Smooth muscle cell (in vitro differentiated cells): Measurements from ENCODE around the gene KCTD11. TPM values are rescaled to one million over a fixed set of nuclear protein-coding genes. Genes with fewer than 3 reads are reported as not detected.
"Not testable (repeated sequence)": the region's sequence is repeated elsewhere in the genome, so short reads cannot be mapped to it uniquely, and the experiment has no call there.

Experiments used
- DNase-seq: peaks from one replicate; lab custom pipeline; 2025; ENCODE audit not compliant: unreplicated experiment; lab: John Stamatoyannopoulos, UW
- H2AFZ ChIP-seq: fragments of 200-600 bp; sonication (generic); 2 replicates; pipeline ENCODE4 v1.6.0; 2016; ENCODE audit warnings: antibody characterized with exemption, low read depth, mild to moderate bottlenecking
- H3F3A ChIP-seq: fragments of 200-600 bp; sonication (generic); 2 replicates; pipeline ENCODE4 v1.6.0; 2017; ENCODE audit warnings: antibody characterized with exemption, low read depth
- H3K27ac ChIP-seq: fragments of 200-600 bp; sonication (generic); 2 replicates; pipeline ENCODE4 v1.5.1; 2016; ENCODE audit warnings: low read depth, mild to moderate bottlenecking
- H3K27me3 ChIP-seq: fragments of 200-600 bp; sonication (generic); 2 replicates; pipeline ENCODE4 v1.6.1; 2016; ENCODE audit warnings: low read depth, mild to moderate bottlenecking
- H3K36me3 ChIP-seq: fragments of 200-600 bp; sonication (generic); 2 replicates; pipeline ENCODE4 v1.5.1; 2016; ENCODE audit warnings: low read depth
- H3K4me1 ChIP-seq: fragments of 200-600 bp; sonication (generic); 2 replicates; pipeline ENCODE4 v1.5.1; 2016; ENCODE audit warnings: low read depth
- H3K4me2 ChIP-seq: fragments of 200-600 bp; sonication (generic); 2 replicates; pipeline ENCODE4 v1.6.0; 2016; ENCODE audit warnings: mild to moderate bottlenecking
- H3K4me3 ChIP-seq: fragments of 200-600 bp; sonication (generic); 2 replicates; pipeline ENCODE4 v1.5.1; 2016; ENCODE audit warnings: mild to moderate bottlenecking
- H3K79me2 ChIP-seq: fragments of 200-600 bp; sonication (generic); 2 replicates; pipeline ENCODE4 v1.6.0; 2016; ENCODE audit warnings: low read depth, mild to moderate bottlenecking
- H3K9ac ChIP-seq: fragments of 200-600 bp; sonication (generic); 2 replicates; pipeline ENCODE4 v1.6.0; 2016; ENCODE audit warnings: low read depth
- H3K9me3 ChIP-seq: fragments of 200-600 bp; sonication (generic); replicated peaks from 2 replicates; pipeline ENCODE4 v1.5.1; 2016; ENCODE audit warnings: low read depth
- H4K20me1 ChIP-seq: fragments of 200-600 bp; sonication (generic); 2 replicates; pipeline ENCODE4 v1.6.0; 2016; ENCODE audit warnings: low read depth
- CTCF ChIP-seq: fragments of 200-600 bp; sonication (generic); IDR thresholded peaks from 2 replicates; pipeline ENCODE4 v1.5.1; 2017; ENCODE audit warnings: borderline replicate concordance, mild to moderate bottlenecking, antibody characterized with exemption; ENCODE audit not compliant: insufficient read depth, poor library complexity, severe bottlenecking
- WGBS: methylation state at CpG from one replicate; pipeline ENCODE4 v1.1.7; 2016; ENCODE audit warnings: low lambda C conversion rate; 5-methylcytosine and 5-hydroxymethylcytosine counted together
- polyA plus RNA-seq: library from polyadenylated mRNA; unstranded; fragments of >200 nt; fragmentation: Nextera tagmentation; extraction: Ambion mirVana; gene quantifications from 2 replicates; pipeline ENCODE4 v1.2.1, GENCODE V29; 2016
- total RNA-seq: library from RNA; depleted of rRNA; stranded (reverse); fragments of >200 nt; gene quantifications from 2 replicates; pipeline ENCODE4 v1.2.3, GENCODE V29; 2014

KCTD11 gene
- total and polyA plus RNA-seq, 2 experiments from 2014 or later = 33.8 to 34.7 TPM

- peak overlapping the region; percentile 81 for H2AFZ ChIP-seq
- H3K36me3 ChIP-seq = no peaks in the 10 kb centered on the region
- peaks cover 14% of the 10 kb centered on the region for H3K4me1 ChIP-seq
- TF ChIP-seq CTCF = no peak
- peak overlapping the region; percentile 77 for H3K4me3 ChIP-seq
- peak overlapping the region; percentile 76 for H3K9ac ChIP-seq
- H3K4me2 ChIP-seq = peak overlapping the region; percentile 93
- no peaks in the 10 kb centered on the region for H3K9me3 ChIP-seq
- peaks cover 10% of the 10 kb centered on the region for H3K79me2 ChIP-seq
- H4K20me1 ChIP-seq = no peaks in the 10 kb centered on the region
- H3K27me3 ChIP-seq = no peaks in the 10 kb centered on the region
- WGBS = 5% methylated on average over 31 of the region's 34 CpGs
- peak; percentile 78 for DNase-seq
- peak overlapping the region; percentile 79 for H3K27ac ChIP-seq
- no peaks in the 10 kb centered on the region for H3F3A ChIP-seq
Observed at GRCh38 chr17:7329997-7330637, 21.8 kb upstream of the KCTD11 start.

DNA sequence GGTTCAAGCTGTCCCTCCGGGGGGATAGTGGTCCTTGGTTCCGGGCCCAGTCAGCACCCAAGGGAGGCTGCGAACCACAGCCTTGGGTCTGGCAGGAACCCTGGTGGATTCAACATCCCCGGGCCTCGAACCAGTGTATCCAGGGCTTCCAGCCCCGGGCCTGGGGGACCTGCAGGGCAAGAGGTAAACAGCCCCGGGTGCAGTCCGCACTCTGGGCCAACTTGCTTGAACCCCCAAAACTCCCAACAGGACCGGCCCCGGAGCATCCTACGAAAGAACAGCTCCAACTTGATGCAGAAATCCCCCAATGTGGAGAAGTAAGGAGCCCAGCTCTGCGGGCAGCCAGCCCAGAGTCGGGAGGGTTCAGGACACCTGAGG, 21.3 kb upstream of the KCTD11 start:
- H3F3A ChIP-seq = no peaks in the 10 kb centered on the region
- H4K20me1 ChIP-seq = no peaks in the 10 kb centered on the region
- no peak for TF ChIP-seq CTCF
- no peaks in the 10 kb centered on the region for H3K9me3 ChIP-seq
- H3K27me3 ChIP-seq = no peaks in the 10 kb centered on the region
- peak overlapping the region; percentile 81 for H2AFZ ChIP-seq
- H3K4me1 ChIP-seq = peaks cover 14% of the 10 kb centered on the region
- no peak for DNase-seq
- H3K27ac ChIP-seq = no peak overlapping the region
- H3K4me2 ChIP-seq = peak overlapping the region; percentile 93
- H3K79me2 ChIP-seq = peaks cover 10% of the 10 kb centered on the region
- no peaks in the 10 kb centered on the region for H3K36me3 ChIP-seq
- no peak overlapping the region for H3K9ac ChIP-seq
- WGBS = 89% methylated on average over 13 of the region's 13 CpGs
- H3K4me3 ChIP-seq = peak overlapping the region; percentile 77

- Histone ChIP-seq H3K4me2 (no peak overlapping the region), H3K27me3 (no peaks in the 10 kb centered on the region), H2AFZ (no peak overlapping the region), H3K9ac (no peak overlapping the region), H3F3A (no peaks in the 10 kb centered on the region), H3K4me3 (no peak overlapping the region), H3K36me3 (no peaks in the 10 kb centered on the region), H3K9me3 (no peaks in the 10 kb centered on the region), H4K20me1 (no peaks in the 10 kb centered on the region), H3K4me1 (peaks cover 14% of the 10 kb centered on the region), H3K27ac (no peak overlapping the region), H3K79me2 (peaks cover 10% of the 10 kb centered on the region)
- 92% methylated on average over 7 of the region's 7 CpGs for WGBS
- DNase-seq = no peak
- TF ChIP-seq CTCF = no peak
Observed at GRCh38 chr17:7332111-7332510, 19.9 kb upstream of the KCTD11 start.

GRCh38 chr17:7332600-7333069, 19.3 kb upstream of the KCTD11 start:
- H3K9ac ChIP-seq, H3K4me3 ChIP-seq, DNase-seq, H3K27me3 ChIP-seq, H2AFZ ChIP-seq, H3K27ac ChIP-seq, H3K4me2 ChIP-seq, H3K9me3 ChIP-seq, H4K20me1 ChIP-seq, H3K36me3 ChIP-seq, H3F3A ChIP-seq: not testable (repeated sequence)
- WGBS = 71% methylated on average over 14 of the region's 14 CpGs
- Histone ChIP-seq H3K4me1 (peaks cover 14% of the 10 kb centered on the region), H3K79me2 (peaks cover 10% of the 10 kb centered on the region)
